ENCODE results near the gene EGFL6.

EGFL6 gene

DNA sequence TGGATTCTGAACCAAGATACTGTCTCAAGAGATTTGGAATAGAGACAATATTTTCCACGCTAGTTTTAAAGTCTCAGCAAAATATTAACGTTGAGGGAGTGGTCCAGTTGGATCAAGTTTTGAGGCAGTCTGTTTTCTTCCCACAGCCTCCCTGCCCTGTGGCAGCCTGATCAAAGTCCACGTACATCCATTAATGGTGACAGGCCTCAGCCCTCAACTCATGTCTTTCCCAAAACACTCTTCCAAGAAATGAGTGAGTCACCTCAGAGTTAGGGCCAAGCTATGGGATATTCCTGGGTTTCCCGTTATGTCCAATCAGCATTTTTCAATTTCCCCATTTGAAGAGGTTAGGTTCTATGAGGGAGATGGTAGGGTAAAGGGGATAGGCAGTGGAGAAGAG is 28.5 kb downstream of the EGFL6 start:
- Mint-ChIP-seq H3K9me3 (peaks cover 14% of the 10 kb centered on the region), H3K27me3 (ENCODE audit: low read depth, poor library complexity) (no peaks in the 10 kb centered on the region), H3K4me1 (peaks cover 9% of the 10 kb centered on the region), H3K4me3 (no peak overlapping the region), H3K27ac (no peak overlapping the region), H3K36me3 (ENCODE audit: low read depth) (no peaks in the 10 kb centered on the region)
- no peak for DNase-seq
- TF ChIP-seq, protein P1, sequence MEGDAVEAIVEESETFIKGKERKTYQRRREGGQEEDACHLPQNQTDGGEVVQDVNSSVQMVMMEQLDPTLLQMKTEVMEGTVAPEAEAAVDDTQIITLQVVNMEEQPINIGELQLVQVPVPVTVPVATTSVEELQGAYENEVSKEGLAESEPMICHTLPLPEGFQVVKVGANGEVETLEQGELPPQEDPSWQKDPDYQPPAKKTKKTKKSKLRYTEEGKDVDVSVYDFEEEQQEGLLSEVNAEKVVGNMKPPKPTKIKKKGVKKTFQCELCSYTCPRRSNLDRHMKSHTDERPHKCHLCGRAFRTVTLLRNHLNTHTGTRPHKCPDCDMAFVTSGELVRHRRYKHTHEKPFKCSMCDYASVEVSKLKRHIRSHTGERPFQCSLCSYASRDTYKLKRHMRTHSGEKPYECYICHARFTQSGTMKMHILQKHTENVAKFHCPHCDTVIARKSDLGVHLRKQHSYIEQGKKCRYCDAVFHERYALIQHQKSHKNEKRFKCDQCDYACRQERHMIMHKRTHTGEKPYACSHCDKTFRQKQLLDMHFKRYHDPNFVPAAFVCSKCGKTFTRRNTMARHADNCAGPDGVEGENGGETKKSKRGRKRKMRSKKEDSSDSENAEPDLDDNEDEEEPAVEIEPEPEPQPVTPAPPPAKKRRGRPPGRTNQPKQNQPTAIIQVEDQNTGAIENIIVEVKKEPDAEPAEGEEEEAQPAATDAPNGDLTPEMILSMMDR (IDR thresholded peaks at IDR 0.05): no peak

DNA sequence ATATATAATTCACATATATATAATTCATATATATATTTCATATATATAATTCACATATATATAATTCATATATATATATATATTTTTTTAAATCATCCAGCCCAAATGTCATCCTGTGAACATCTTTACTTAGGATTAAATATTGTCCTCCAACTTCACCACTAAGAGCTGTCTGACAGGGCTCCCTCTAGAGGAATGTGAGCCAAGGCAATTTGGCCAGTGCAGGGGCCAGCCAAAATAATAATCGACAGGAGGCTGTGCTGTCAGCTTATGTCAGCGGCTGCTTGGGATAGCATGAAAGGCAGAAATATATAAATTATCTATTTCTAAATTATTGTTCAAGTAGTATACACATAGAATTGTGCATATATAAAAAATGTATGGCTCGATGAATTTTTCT is 29.5 kb downstream of the EGFL6 start:
- H3K27ac Mint-ChIP-seq: no peak overlapping the region
- no peaks in the 10 kb centered on the region for H3K27me3 Mint-ChIP-seq (ENCODE audit: low read depth, poor library complexity)
- H3K36me3 Mint-ChIP-seq (ENCODE audit: low read depth): no peaks in the 10 kb centered on the region
- H3K4me3 Mint-ChIP-seq: no peak overlapping the region
- TF ChIP-seq, protein P1 (IDR thresholded peaks at IDR 0.05): no peak
- peaks cover 9% of the 10 kb centered on the region for H3K4me1 Mint-ChIP-seq
- peaks cover 14% of the 10 kb centered on the region for H3K9me3 Mint-ChIP-seq
- DNase-seq: no peak

DNA sequence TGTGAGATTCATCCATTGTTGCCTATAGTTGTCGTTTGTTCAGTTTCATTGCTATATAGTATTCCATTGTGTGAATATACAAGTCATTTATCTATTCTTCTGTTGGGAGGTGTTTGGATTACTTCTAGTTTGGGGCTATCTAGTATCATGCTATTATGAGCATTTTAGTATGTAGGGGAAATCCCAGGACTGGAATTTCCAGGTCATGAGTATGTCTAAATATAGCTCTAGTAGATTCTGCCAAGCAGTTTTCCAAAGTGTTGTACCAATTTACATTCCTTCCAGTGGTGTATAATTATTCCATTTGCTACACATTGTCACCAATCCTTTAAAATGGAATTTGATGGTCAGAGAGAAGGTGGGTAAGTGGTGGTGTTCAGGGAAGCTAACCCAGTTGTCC is 30.1 kb downstream of the EGFL6 start:
- TF ChIP-seq, protein P1 (IDR thresholded peaks at IDR 0.05): no peak
- no peak for DNase-seq
- H3K9me3 Mint-ChIP-seq: peaks cover 14% of the 10 kb centered on the region
- H3K27ac Mint-ChIP-seq: no peak overlapping the region
- peaks cover 9% of the 10 kb centered on the region for H3K4me1 Mint-ChIP-seq
- no peaks in the 10 kb centered on the region for H3K27me3 Mint-ChIP-seq (ENCODE audit: low read depth, poor library complexity)
- no peak overlapping the region for H3K4me3 Mint-ChIP-seq
- no peaks in the 10 kb centered on the region for H3K36me3 Mint-ChIP-seq (ENCODE audit: low read depth)

DNA sequence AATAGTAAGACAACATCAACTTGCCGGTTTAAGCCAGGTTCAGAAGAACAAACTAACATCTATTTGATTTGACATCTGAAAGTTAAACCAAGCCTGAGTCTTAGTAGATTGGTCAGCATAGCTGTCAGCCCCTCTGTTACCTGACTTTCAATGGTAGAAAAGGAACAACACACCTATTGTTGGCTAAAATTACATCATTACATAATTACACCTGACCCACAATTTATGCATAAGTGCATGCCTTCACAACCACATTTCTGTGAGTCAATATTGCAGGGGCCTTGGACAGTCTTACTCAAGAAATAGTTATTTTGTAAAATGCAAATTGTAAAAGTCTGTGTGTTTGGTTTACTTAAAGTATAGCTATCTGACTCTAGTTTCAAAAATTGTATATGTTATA is 36.2 kb downstream of the EGFL6 start:
- peaks cover 14% of the 10 kb centered on the region for H3K9me3 Mint-ChIP-seq
- DNase-seq: no peak
- H3K4me3 Mint-ChIP-seq: no peak overlapping the region
- H3K27me3 Mint-ChIP-seq (ENCODE audit: low read depth, poor library complexity): no peaks in the 10 kb centered on the region
- H3K36me3 Mint-ChIP-seq (ENCODE audit: low read depth): no peaks in the 10 kb centered on the region
- TF ChIP-seq, protein P1 (IDR thresholded peaks at IDR 0.05): no peak
- peaks cover 21% of the 10 kb centered on the region for H3K4me1 Mint-ChIP-seq
- H3K27ac Mint-ChIP-seq: no peak overlapping the region

DNA sequence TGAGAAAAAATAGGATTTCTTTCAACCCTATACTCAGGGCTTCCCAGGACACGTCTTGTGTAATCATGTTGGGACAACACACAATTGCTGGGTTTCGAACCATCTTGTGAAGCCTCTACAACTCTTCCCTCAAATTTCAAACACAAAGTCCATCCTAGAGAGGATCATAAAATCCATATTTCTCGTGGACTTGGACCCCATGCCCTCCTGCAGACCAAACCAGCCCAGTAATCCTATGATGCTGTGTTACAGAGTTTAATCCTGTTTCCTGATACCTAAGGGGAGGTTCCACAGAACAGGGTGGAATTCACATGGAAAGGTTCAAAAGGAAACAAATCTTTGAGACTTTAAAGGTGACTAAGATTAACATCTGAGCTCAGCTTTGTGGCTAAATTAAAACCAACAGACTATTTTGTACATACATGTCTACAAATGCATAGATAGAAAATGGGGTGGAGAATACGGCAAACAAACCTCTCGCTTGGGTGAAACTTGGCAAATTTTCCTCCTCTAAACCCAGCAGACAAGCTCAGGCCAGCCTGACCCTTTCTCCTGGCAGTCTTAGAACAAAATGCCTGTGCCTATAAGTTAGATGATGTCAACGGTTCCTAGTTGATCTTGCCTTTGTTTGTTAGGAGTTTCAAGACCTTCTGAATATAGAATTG is 38.1 kb downstream of the EGFL6 start:
- peak overlapping the region; percentile 3 for H3K27ac Mint-ChIP-seq
- H3K36me3 Mint-ChIP-seq (ENCODE audit: low read depth): no peaks in the 10 kb centered on the region
- TF ChIP-seq, protein P1 (IDR thresholded peaks at IDR 0.05): no peak
- DNase-seq: no peak
- H3K9me3 Mint-ChIP-seq: peaks cover 16% of the 10 kb centered on the region
- H3K4me1 Mint-ChIP-seq: peaks cover 12% of the 10 kb centered on the region
- no peak overlapping the region for H3K4me3 Mint-ChIP-seq
- H3K27me3 Mint-ChIP-seq (ENCODE audit: low read depth, poor library complexity): no peaks in the 10 kb centered on the region

DNA sequence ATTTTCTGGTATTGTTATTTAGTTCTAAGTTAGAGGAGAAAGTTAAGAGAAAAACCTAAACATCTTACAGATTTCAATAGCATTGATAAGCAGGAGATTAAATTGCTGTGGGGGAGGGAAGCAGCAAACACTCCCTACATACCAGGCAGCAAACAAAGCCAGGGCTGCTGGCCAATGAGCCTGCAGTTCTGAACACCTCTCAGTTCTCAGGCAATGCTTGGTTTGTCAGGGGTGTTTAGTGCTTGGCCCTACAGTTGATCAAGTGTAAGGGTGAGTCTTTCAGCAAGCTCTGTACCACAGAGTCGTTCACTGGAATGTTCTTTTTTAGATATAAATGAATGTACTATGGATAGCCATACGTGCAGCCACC is 38.6 kb downstream of the EGFL6 start:
- H3K27ac Mint-ChIP-seq: peak overlapping the region; percentile 3
- no peak for DNase-seq
- H3K4me3 Mint-ChIP-seq: no peak overlapping the region
- peaks cover 12% of the 10 kb centered on the region for H3K4me1 Mint-ChIP-seq
- H3K9me3 Mint-ChIP-seq: peaks cover 11% of the 10 kb centered on the region
- H3K36me3 Mint-ChIP-seq (ENCODE audit: low read depth): no peaks in the 10 kb centered on the region
- H3K27me3 Mint-ChIP-seq (ENCODE audit: low read depth, poor library complexity): no peaks in the 10 kb centered on the region
- TF ChIP-seq, protein P1 (IDR thresholded peaks at IDR 0.05): no peak
